Spinal cord (tissue), 10 donors: ENCODE data around the gene UQCR10. TPM values are rescaled to one million over a fixed set of nuclear protein-coding genes. Genes with fewer than 3 reads are reported as not detected.

Experiments
- DNase-seq, 6 donors: peaks; one replicate each; pipeline versions ENCODE4 v3.0.0 to v3.0.0-alpha.2; 2013 to 2015; ENCODE audit warnings: low spot score in 6 of 6, low read depth in 4 of 6
- H3K27ac ChIP-seq: one replicate; pipeline ENCODE4 v1.5.1; 2013; ENCODE audit warnings: low read depth, low read length, control low read depth
- H3K27me3 ChIP-seq: one replicate; pipeline ENCODE4 v1.6.1; 2013; ENCODE audit warnings: low read length; ENCODE audit not compliant: control insufficient read depth, insufficient read depth
- H3K36me3 ChIP-seq: one replicate; pipeline ENCODE4 v1.6.1; 2013; ENCODE audit warnings: low read length; ENCODE audit not compliant: control insufficient read depth, insufficient read depth
- H3K4me1 ChIP-seq: one replicate; pipeline ENCODE4 v1.6.1; 2013; ENCODE audit warnings: low read length; ENCODE audit not compliant: control insufficient read depth, insufficient read depth
- H3K4me3 ChIP-seq: one replicate; pipeline ENCODE4 v1.5.1; 2013; ENCODE audit warnings: low read depth, low read length, control low read depth
- H3K9me3 ChIP-seq: one replicate; pipeline ENCODE4 v1.6.1; 2013; ENCODE audit warnings: low read length; ENCODE audit not compliant: control insufficient read depth, insufficient read depth
- WGBS: methylation state at CpG from one replicate; pipeline ENCODE4 v1.1.5; 2013; ENCODE audit warnings: missing lambda C conversion rate; ENCODE audit not compliant: insufficient coverage; 5-methylcytosine and 5-hydroxymethylcytosine counted together
- polyA plus RNA-seq, 2 donors: library from polyadenylated mRNA; unstranded; fragments of 120-200 nt; gene quantifications; one replicate each; pipeline ENCODE4 v1.2.1, GENCODE V29; 2013; ENCODE audit not compliant: insufficient read length in 2 of 2
- total RNA-seq, 2 donors: library from RNA; depleted of rRNA in 1 of 2; stranded (reverse); fragments of 120-200 nt in 1 of 2; fragments of >200 nt in 1 of 2; gene quantifications; one replicate each; pipeline versions ENCODE4 v1.2.3 to v1.2.4, GENCODE V29; 2013 to 2014
- donor health status: healthy.

Gene UQCR10
- total and polyA plus RNA-seq, 4 donors, result 90.9 to 208 (median 180) TPM

GRCh38 chr22:29724843-29725242 lies 42.3 kb upstream of the UQCR10 start:
- no peaks in the 10 kb centered on the region for H3K9me3 ChIP-seq
- peaks cover 53% of the 10 kb centered on the region for H3K4me1 ChIP-seq
- no peak overlapping the region for H3K27ac ChIP-seq
- H3K27me3 ChIP-seq, result peaks cover 2% of the 10 kb centered on the region
- WGBS, result 68% methylated on average over 3 of the region's 8 CpGs
- H3K36me3 ChIP-seq, result peaks cover 23% of the 10 kb centered on the region
- no peak for DNase-seq
- no peak overlapping the region for H3K4me3 ChIP-seq

- H3K4me1 ChIP-seq, result peaks cover 51% of the 10 kb centered on the region
- H3K4me3 ChIP-seq, result no peak overlapping the region
- no peak for DNase-seq
- H3K9me3 ChIP-seq, result no peaks in the 10 kb centered on the region
- 74% methylated on average over 7 of the region's 7 CpGs for WGBS
- H3K27ac ChIP-seq, result no peak overlapping the region
- peaks cover 36% of the 10 kb centered on the region for H3K36me3 ChIP-seq
- peaks cover 2% of the 10 kb centered on the region for H3K27me3 ChIP-seq
Measured at GRCh38 chr22:29726106-29726505, 41.1 kb upstream of the UQCR10 start.

GRCh38 chr22:29726512-29727130 lies 40.5 kb upstream of the UQCR10 start:
- H3K9me3 ChIP-seq, result no peaks in the 10 kb centered on the region
- H3K27ac ChIP-seq, result no peak overlapping the region
- 40% methylated on average over 10 of the region's 15 CpGs for WGBS
- DNase-seq, result no peak
- H3K36me3 ChIP-seq, result peaks cover 40% of the 10 kb centered on the region
- peaks cover 46% of the 10 kb centered on the region for H3K4me1 ChIP-seq
- H3K4me3 ChIP-seq, result no peak overlapping the region
- no peaks in the 10 kb centered on the region for H3K27me3 ChIP-seq

- peaks cover 41% of the 10 kb centered on the region for H3K36me3 ChIP-seq
- peaks cover 41% of the 10 kb centered on the region for H3K4me1 ChIP-seq
- peak in 2 of 6 donors; percentile 57 to 69 for DNase-seq
- no peaks in the 10 kb centered on the region for H3K9me3 ChIP-seq
- no peaks in the 10 kb centered on the region for H3K27me3 ChIP-seq
- H3K4me3 ChIP-seq, result no peak overlapping the region
- H3K27ac ChIP-seq, result no peak overlapping the region
- WGBS, result 6% methylated on average over 15 of the region's 17 CpGs
Measured at GRCh38 chr22:29727131-29727523, 40.0 kb upstream of the UQCR10 start.

- Histone ChIP-seq H3K36me3 (peaks cover 47% of the 10 kb centered on the region), H3K4me3 (no peak overlapping the region), H3K9me3 (no peaks in the 10 kb centered on the region), H3K27ac (no peak overlapping the region), H3K4me1 (peaks cover 39% of the 10 kb centered on the region), H3K27me3 (no peaks in the 10 kb centered on the region)
- 93% methylated on average over 20 of the region's 20 CpGs for whole genome bisulfite sequencing
- no peak for DNase-seq
Measured at GRCh38 chr22:29729161-29729560, 38.0 kb upstream of the UQCR10 start.

- WGBS, result 83% methylated on average over 11 of the region's 18 CpGs
- Histone ChIP-seq H3K4me1 (peaks cover 35% of the 10 kb centered on the region), H3K27ac (no peak overlapping the region), H3K27me3 (no peaks in the 10 kb centered on the region), H3K9me3 (no peaks in the 10 kb centered on the region), H3K4me3 (no peak overlapping the region), H3K36me3 (peaks cover 67% of the 10 kb centered on the region)
- DNase-seq, result no peak
Measured at GRCh38 chr22:29731058-29731850, 35.9 kb upstream of the UQCR10 start.

- H3K9me3 ChIP-seq, result no peaks in the 10 kb centered on the region
- no peaks in the 10 kb centered on the region for H3K27me3 ChIP-seq
- DNase-seq, result no peak
- H3K4me3 ChIP-seq, result no peak overlapping the region
- H3K4me1 ChIP-seq, result peaks cover 30% of the 10 kb centered on the region
- H3K36me3 ChIP-seq, result peaks cover 76% of the 10 kb centered on the region
- no peak overlapping the region for H3K27ac ChIP-seq
- WGBS, result 86% methylated on average over 3 of the region's 6 CpGs
Measured at GRCh38 chr22:29732883-29733282, 34.3 kb upstream of the UQCR10 start.

GRCh38 chr22:29733362-29734201 lies 33.6 kb upstream of the UQCR10 start:
- no peaks in the 10 kb centered on the region for H3K9me3 ChIP-seq
- no peak overlapping the region for H3K27ac ChIP-seq
- no peak overlapping the region for H3K4me3 ChIP-seq
- 59% methylated on average over 19 of the region's 19 CpGs for WGBS
- peaks cover 83% of the 10 kb centered on the region for H3K36me3 ChIP-seq
- peaks cover 37% of the 10 kb centered on the region for H3K4me1 ChIP-seq
- no peaks in the 10 kb centered on the region for H3K27me3 ChIP-seq
- peak in 1 of 6 donors; percentile 75 for DNase-seq

GRCh38 chr22:29734406-29734805 lies 32.8 kb upstream of the UQCR10 start:
- Histone ChIP-seq H3K27ac (no peak overlapping the region), H3K4me1 (peaks cover 37% of the 10 kb centered on the region), H3K4me3 (no peak overlapping the region), H3K9me3 (no peaks in the 10 kb centered on the region), H3K36me3 (peaks cover 83% of the 10 kb centered on the region), H3K27me3 (no peaks in the 10 kb centered on the region)
- 88% methylated on average over 8 of the region's 8 CpGs for WGBS
- DNase-seq, result no peak
